ENCODE measurements around the gene MNX1.

- no peak for TF ChIP-seq CTCF (IDR thresholded peaks at IDR 0.05; ENCODE audit: borderline replicate concordance, extremely low read depth, low read length, poor library complexity, severe bottlenecking)
- TF ChIP-seq EZH2 (IDR thresholded peaks at IDR 0.05; ENCODE audit: borderline replicate concordance, low read depth, low read length, severe bottlenecking): no peak
Observed at GRCh38 chr7:156956727-156957126, 53.7 kb downstream of the MNX1 start.

All from DND-41 (cell line).